Measurements from ENCODE around the gene PTCH1.

DNA sequence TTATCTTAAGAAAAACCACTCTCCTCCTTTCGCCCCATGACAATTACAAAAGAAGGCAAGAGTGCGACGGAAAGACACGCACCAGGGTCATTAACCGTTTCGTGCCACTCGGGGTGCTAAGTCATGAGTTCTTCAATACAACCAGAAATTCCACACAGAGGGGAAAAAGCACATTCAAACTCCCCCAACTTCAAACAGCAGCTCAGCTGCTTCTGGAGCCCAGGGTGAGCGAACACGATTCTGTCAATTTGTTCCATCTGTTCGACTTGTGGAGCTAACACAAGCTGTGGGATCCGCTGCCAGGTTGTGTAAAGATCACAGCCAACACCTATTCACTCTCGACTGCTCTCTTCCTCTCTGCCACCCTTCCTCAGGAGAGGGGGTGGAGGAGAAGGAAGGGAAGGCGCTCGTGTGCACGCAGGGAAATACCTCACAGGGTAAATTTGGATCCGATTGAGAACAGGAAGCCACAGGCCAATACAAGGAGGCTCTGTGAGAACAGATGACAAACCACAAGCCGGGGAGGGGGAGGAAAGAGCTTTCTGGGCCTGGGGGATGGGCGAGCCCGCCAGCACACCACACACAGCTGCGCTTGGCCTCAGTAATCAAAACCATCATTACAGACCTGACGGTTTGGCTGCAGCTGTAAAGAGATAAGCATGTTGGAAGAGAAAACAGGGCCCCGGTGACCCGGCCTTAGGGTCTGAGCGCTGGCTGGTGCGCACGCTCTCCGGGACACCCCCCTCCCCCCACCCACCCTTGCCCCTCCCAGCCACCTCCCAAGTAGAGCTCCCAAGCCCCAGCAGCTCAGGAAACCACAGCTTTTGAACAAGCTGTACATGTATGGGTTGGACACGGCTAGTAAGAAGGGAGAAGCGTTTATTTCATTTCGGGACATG is 54.3 kb downstream of the PTCH1 start:
- TF ChIP-seq, protein P1, sequence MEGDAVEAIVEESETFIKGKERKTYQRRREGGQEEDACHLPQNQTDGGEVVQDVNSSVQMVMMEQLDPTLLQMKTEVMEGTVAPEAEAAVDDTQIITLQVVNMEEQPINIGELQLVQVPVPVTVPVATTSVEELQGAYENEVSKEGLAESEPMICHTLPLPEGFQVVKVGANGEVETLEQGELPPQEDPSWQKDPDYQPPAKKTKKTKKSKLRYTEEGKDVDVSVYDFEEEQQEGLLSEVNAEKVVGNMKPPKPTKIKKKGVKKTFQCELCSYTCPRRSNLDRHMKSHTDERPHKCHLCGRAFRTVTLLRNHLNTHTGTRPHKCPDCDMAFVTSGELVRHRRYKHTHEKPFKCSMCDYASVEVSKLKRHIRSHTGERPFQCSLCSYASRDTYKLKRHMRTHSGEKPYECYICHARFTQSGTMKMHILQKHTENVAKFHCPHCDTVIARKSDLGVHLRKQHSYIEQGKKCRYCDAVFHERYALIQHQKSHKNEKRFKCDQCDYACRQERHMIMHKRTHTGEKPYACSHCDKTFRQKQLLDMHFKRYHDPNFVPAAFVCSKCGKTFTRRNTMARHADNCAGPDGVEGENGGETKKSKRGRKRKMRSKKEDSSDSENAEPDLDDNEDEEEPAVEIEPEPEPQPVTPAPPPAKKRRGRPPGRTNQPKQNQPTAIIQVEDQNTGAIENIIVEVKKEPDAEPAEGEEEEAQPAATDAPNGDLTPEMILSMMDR (IDR thresholded peaks at IDR 0.05; ENCODE audit: low read length) = no peak
- TF ChIP-seq EZH2 (optimal IDR thresholded peaks at IDR 0.05; ENCODE audit: low read depth, low read length) (no peak), EZH2phosphoT487 (IDR thresholded peaks at IDR 0.05; ENCODE audit: low read length) (no peak)
